Activated CD4-positive, alpha-beta T cell treated with anti-CD3 and anti-CD28 coated beads for 24 hours (primary cell): ENCODE results near the gene PRDM1.

ENCODE experiments used
- DNase-seq, 2 donors: peaks; one replicate each; pipeline ENCODE4 v3.0.0-alpha.2; 2020; ENCODE audit warnings: low read depth in 2 of 2

PRDM1 gene

GRCh38 chr6:106116125-106116832, 30.1 kb downstream of the PRDM1 start:
- no peak for DNase-seq

- no peak for DNase-seq
Observed at GRCh38 chr6:106117579-106117978, 31.4 kb downstream of the PRDM1 start.

- DNase-seq = no peak
Observed at GRCh38 chr6:106118835-106119431, 32.8 kb downstream of the PRDM1 start.

GRCh38 chr6:106119546-106119945, 33.4 kb downstream of the PRDM1 start:
- DNase-seq = no peak

GRCh38 chr6:106120006-106120405, 33.9 kb downstream of the PRDM1 start:
- DNase-seq = no peak

GRCh38 chr6:106120406-106120805, 34.3 kb downstream of the PRDM1 start:
- no peak for DNase-seq

GRCh38 chr6:106122306-106122918, 36.3 kb downstream of the PRDM1 start:
- no peak for DNase-seq

- no peak for DNase-seq
Observed at GRCh38 chr6:106122938-106123656, 37.0 kb downstream of the PRDM1 start.

GRCh38 chr6:106124015-106124414, 37.9 kb downstream of the PRDM1 start:
- no peak for DNase-seq

- no peak for DNase-seq
Observed at GRCh38 chr6:106124437-106125430, 38.6 kb downstream of the PRDM1 start.

GRCh38 chr6:106125925-106126435, 39.8 kb downstream of the PRDM1 start:
- no peak for DNase-seq

GRCh38 chr6:106126482-106126881, 40.3 kb downstream of the PRDM1 start:
- no peak for DNase-seq

- no peak for DNase-seq
Observed at GRCh38 chr6:106128981-106129781, 43.0 kb downstream of the PRDM1 start.

- DNase-seq = no peak
Observed at GRCh38 chr6:106132153-106132698, 46.1 kb downstream of the PRDM1 start.

- DNase-seq = no peak
Observed at GRCh38 chr6:106133040-106133439, 46.9 kb downstream of the PRDM1 start.

GRCh38 chr6:106134087-106134770, 48.1 kb downstream of the PRDM1 start:
- DNase-seq = no peak

GRCh38 chr6:106134906-106135634, 48.9 kb downstream of the PRDM1 start:
- no peak for DNase-seq

GRCh38 chr6:106135911-106136571, 49.9 kb downstream of the PRDM1 start:
- no peak for DNase-seq
